Choroid plexus epithelial cell (primary cell): Measurements from ENCODE around the gene ADCYAP1R1.

ENCODE experiments used
- DNase-seq: peaks from one replicate; pipeline ENCODE4 v3.0.0-alpha.2; 2010; ENCODE audit warnings: low read depth
- H3K4me3 ChIP-seq: 2 replicates; pipeline ENCODE4 v1.5.1; 2011; ENCODE audit warnings: low read depth, mild to moderate bottlenecking, control low read depth, low read length, moderate library complexity
- TF ChIP-seq, protein P1 (sequence below): conservative IDR thresholded peaks from 2 replicates; pipeline ENCODE4 v1.5.1; 2011; ENCODE audit warnings: low read depth, mild to moderate bottlenecking, control low read depth, inconsistent platforms, low read length, moderate library complexity

The ADCYAP1R1 gene

DNA sequence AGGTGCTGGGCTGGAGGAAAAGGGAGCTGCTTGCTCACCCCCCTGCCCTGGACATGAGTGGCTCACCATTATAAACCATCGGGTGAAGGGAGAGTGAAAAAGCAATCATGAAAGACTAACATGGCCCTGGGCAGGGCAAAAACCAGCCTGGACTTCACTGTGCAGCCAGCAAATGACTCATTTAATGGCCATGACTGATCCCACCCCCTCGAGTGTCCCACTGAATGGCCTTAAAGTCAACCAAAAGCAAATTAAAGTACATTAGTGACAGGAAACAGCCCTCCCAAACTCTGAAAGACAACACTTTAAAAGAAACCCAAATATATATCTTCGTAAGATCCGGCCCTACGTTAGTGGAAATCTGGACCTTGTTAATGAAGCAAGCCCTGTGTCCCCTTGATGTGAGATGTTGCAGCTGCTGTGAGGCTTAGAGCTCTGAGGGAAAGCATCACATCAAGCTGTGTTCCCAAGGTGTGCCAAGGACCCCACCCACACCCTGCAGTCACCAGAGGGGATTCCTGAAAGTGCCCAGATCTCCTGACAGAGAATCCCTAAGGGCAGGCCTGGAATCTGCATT is 31.2 kb downstream of the ADCYAP1R1 start:
- H3K4me3 ChIP-seq: no peak overlapping the region
- DNase-seq: no peak
- TF ChIP-seq, protein P1, sequence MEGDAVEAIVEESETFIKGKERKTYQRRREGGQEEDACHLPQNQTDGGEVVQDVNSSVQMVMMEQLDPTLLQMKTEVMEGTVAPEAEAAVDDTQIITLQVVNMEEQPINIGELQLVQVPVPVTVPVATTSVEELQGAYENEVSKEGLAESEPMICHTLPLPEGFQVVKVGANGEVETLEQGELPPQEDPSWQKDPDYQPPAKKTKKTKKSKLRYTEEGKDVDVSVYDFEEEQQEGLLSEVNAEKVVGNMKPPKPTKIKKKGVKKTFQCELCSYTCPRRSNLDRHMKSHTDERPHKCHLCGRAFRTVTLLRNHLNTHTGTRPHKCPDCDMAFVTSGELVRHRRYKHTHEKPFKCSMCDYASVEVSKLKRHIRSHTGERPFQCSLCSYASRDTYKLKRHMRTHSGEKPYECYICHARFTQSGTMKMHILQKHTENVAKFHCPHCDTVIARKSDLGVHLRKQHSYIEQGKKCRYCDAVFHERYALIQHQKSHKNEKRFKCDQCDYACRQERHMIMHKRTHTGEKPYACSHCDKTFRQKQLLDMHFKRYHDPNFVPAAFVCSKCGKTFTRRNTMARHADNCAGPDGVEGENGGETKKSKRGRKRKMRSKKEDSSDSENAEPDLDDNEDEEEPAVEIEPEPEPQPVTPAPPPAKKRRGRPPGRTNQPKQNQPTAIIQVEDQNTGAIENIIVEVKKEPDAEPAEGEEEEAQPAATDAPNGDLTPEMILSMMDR: no peak

DNA sequence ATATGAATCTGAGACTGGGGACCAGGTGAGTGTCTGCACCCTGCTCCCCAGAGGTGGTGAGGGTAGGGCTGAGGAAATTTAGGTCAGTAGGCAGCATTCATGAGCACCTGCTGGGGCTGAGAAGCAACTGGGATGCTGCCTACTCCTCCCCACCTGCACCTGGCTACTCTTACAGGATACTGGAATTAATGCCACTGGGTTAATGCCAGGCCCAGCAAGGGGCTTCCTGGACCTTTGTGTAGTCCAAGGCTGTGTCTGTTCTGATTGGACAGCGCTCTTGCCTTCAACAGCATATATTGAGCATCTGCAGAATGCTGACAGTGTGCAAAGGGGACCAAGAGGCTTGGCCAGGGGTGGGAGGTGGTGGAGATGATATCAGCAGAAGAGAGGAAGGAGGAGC is 32.1 kb downstream of the ADCYAP1R1 start:
- no peak for DNase-seq
- no peak overlapping the region for H3K4me3 ChIP-seq
- TF ChIP-seq, protein P1: no peak

GRCh38 chr7:31087351-31087750 is 35.2 kb downstream of the ADCYAP1R1 start:
- TF ChIP-seq, protein P1: no peak
- no peak overlapping the region for H3K4me3 ChIP-seq
- no peak for DNase-seq

GRCh38 chr7:31091924-31092434 is 39.9 kb downstream of the ADCYAP1R1 start:
- TF ChIP-seq, protein P1: no peak
- H3K4me3 ChIP-seq: no peak overlapping the region
- no peak for DNase-seq

DNA sequence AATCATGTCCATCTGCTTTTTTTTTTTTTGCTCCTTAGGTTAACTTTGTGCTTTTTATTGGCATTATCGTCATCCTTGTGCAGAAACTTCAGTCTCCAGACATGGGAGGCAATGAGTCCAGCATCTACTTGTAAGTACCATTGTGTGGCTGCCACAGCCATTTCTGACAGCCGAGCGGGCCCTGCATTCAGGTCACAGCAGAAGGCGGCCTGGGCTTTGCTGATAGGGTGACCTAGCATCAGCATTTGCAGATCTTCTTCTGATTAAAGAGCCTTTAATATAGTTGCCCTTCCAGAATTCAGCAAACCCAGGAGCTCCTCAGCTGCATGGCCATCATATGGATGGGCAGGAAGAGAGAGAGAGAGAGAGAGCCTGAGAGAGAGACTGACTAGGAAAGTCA is 40.5 kb downstream of the ADCYAP1R1 start:
- TF ChIP-seq, protein P1: no peak
- DNase-seq: no peak

GRCh38 chr7:31093282-31093681 is 41.2 kb downstream of the ADCYAP1R1 start:
- no peak for DNase-seq
- H3K4me3 ChIP-seq: no peak overlapping the region
- TF ChIP-seq, protein P1: no peak

More for the DNA sequence above, 40.5 kb downstream of the ADCYAP1R1 start:
- H3K4me3 ChIP-seq: no peak overlapping the region

DNA sequence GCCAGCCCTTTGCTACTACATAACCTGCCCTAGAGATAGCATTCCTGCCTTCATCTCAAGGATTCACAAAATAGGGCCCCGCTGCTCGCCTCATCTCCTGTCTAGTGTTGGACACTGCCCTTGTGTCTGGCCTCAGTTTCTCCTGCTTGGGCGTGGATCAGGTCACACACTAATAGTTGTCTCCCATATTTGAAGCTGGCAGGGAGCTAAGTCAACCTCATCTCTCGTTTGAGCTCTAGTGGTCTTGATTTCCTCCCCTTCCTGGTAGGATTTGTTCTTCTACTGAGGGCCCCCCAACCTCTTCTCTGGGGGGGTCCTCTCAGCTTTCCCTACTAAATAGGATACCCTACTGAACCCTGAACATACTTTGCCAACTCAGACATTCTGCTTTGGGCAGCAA is 42.2 kb downstream of the ADCYAP1R1 start:
- no peak for DNase-seq
- no peak overlapping the region for H3K4me3 ChIP-seq
- TF ChIP-seq, protein P1: no peak
